IMR-90 (cell line): ENCODE results near the gene PANX1. TPM values are rescaled to one million over a fixed set of nuclear protein-coding genes. Genes with fewer than 3 reads are reported as not detected.

Experiments
- ATAC-seq: fragments of 200-7000 bp; cut with Tn5 transposase; 2 replicates; pipeline ENCODE4 v1.9.1; 2020; ENCODE audit warnings: low read depth, mild to moderate bottlenecking, moderate library complexity
- BruUV-seq: library from RNA; stranded (reverse); fragments of 400-500 nt; replicated peaks from 2 replicates; lab custom pipeline; 2021; lab: Mats Ljungman, UMichigan
- CTCF ChIA-PET: fragments of 300-600 bp; formaldehyde crosslinking; extraction: SDS; loops from one replicate; lab custom pipeline; 2021; ENCODE audit warnings: antibody characterized with exemption; lab: Yijun Ruan, JAX
- POLR2A ChIA-PET: fragments of 300-600 bp; sonication (Branson Sonifier 250); formaldehyde crosslinking; loops from one replicate; lab custom pipeline; 2022; ENCODE audit warnings: antibody characterized with exemption; ENCODE audit not compliant: unreplicated experiment; lab: Charles Lee
- DNase-seq: peaks from one replicate; pipeline ENCODE4 v3.0.0; 2013
- H2AFZ ChIP-seq: replicated peaks from 2 replicates; pipeline ENCODE3; 2013; ENCODE audit warnings: low read length, mild to moderate bottlenecking; ENCODE audit not compliant: poor library complexity
- H2AK5ac ChIP-seq: 2 replicates; pipeline ENCODE4 v1.6.1; 2013; ENCODE audit warnings: low read depth, low read length, inconsistent platforms
- H2AK9ac ChIP-seq: replicated peaks from 2 replicates; pipeline ENCODE3; 2013; ENCODE audit warnings: mild to moderate bottlenecking, low read depth, low read length, moderate library complexity; ENCODE audit not compliant: poor library complexity
- H2BK120ac ChIP-seq: 2 replicates; pipeline ENCODE4 v1.6.1; 2013; ENCODE audit warnings: low read depth, low read length, inconsistent platforms
- H2BK15ac ChIP-seq: 3 replicates; pipeline ENCODE4 v1.6.1; 2013; ENCODE audit warnings: low read depth, low read length, inconsistent platforms
- H2BK20ac ChIP-seq: 2 replicates; pipeline ENCODE4 v1.6.1; 2013; ENCODE audit warnings: low read depth, mild to moderate bottlenecking, inconsistent platforms, low read length, moderate library complexity
- H2BK5ac ChIP-seq: 2 replicates; pipeline ENCODE4 v1.6.1; 2013; ENCODE audit warnings: mild to moderate bottlenecking, low read depth, low read length, inconsistent platforms; ENCODE audit not compliant: poor library complexity, severe bottlenecking
- H3K14ac ChIP-seq: replicated peaks from 2 replicates; pipeline ENCODE4 v1.6.1; 2013; ENCODE audit warnings: low read depth, low read length, inconsistent platforms
- H3K18ac ChIP-seq: 2 replicates; pipeline ENCODE4 v1.6.1; 2013; ENCODE audit warnings: low read depth, low read length, control low read depth
- H3K23ac ChIP-seq: 2 replicates; pipeline ENCODE4 v1.6.1; 2013; ENCODE audit warnings: low read depth, low read length, inconsistent platforms
- H3K27ac ChIP-seq: 2 replicates; pipeline ENCODE4 v1.5.1; 2013; ENCODE audit warnings: mild to moderate bottlenecking, control low read depth, low read length; ENCODE audit not compliant: insufficient read depth
- H3K27me3 ChIP-seq: 2 replicates; pipeline ENCODE4 v1.6.1; 2013; ENCODE audit warnings: low read length; ENCODE audit not compliant: control insufficient read depth, insufficient read depth
- H3K36me3 ChIP-seq: 2 replicates; pipeline ENCODE4 v1.6.1; 2013; ENCODE audit warnings: low read length, mixed read lengths; ENCODE audit not compliant: control insufficient read depth, insufficient read depth
- H3K4ac ChIP-seq: 2 replicates; pipeline ENCODE4 v1.6.1; 2013; ENCODE audit warnings: low read depth, low read length, inconsistent platforms
- H3K4me1 ChIP-seq: 2 replicates; pipeline ENCODE4 v1.6.1; 2013; ENCODE audit warnings: low read length, mixed read lengths; ENCODE audit not compliant: control insufficient read depth, insufficient read depth
- H3K4me2 ChIP-seq: 2 replicates; pipeline ENCODE4 v1.6.1; 2013; ENCODE audit warnings: low read depth, mild to moderate bottlenecking, control low read depth, low read length, moderate library complexity
- H3K4me3 ChIP-seq: 2 replicates; pipeline ENCODE4 v1.5.1; 2013; ENCODE audit warnings: low read depth, mild to moderate bottlenecking, control low read depth, low read length, moderate library complexity; ENCODE audit not compliant: insufficient read depth
- H3K56ac ChIP-seq: 2 replicates; pipeline ENCODE4 v1.6.1; 2013; ENCODE audit warnings: low read length, inconsistent platforms; ENCODE audit not compliant: insufficient read depth; ENCODE audit errors: extremely low read depth
- H3K79me1 ChIP-seq, 2 experiments: 2 replicates each; pipeline ENCODE4 v1.6.1; 2013; ENCODE audit warnings: low read length in 2 of 2, inconsistent platforms in 1 of 2, low read depth in 1 of 2
- H3K9ac ChIP-seq: 2 replicates; pipeline ENCODE4 v1.6.1; 2013; ENCODE audit warnings: low read depth, low read length, control low read depth
- H3K9me1 ChIP-seq: 2 replicates; pipeline ENCODE4 v1.6.1; 2013; ENCODE audit warnings: low read length, inconsistent platforms; ENCODE audit not compliant: insufficient read depth
- H3K9me3 ChIP-seq: 2 replicates; pipeline ENCODE4 v1.6.1; 2013; ENCODE audit warnings: low read length; ENCODE audit not compliant: control insufficient read depth, insufficient read depth
- H4K20me1 ChIP-seq: 2 replicates; pipeline ENCODE4 v1.6.1; 2013; ENCODE audit warnings: low read length, inconsistent platforms; ENCODE audit not compliant: insufficient read depth
- H4K5ac ChIP-seq: 2 replicates; pipeline ENCODE4 v1.6.1; 2013; ENCODE audit warnings: mild to moderate bottlenecking, low read depth, low read length, control low read depth
- H4K8ac ChIP-seq, 2 experiments: 2 replicates each; pipeline ENCODE4 v1.6.1; 2013; ENCODE audit warnings: low read depth in 2 of 2, low read length in 2 of 2, control low read depth in 1 of 2, inconsistent platforms in 1 of 2
- H4K91ac ChIP-seq: 2 replicates; pipeline ENCODE4 v1.6.1; 2013; ENCODE audit warnings: low read depth, low read length, inconsistent platforms; ENCODE audit not compliant: insufficient read depth
- BHLHE40 ChIP-seq: fragments of 150-350 bp; IDR thresholded peaks from 2 replicates; pipeline ENCODE4 v1.6.1; 2016; ENCODE audit warnings: mild to moderate bottlenecking, low read depth, low read length
- CEBPB ChIP-seq: IDR thresholded peaks from 2 replicates; pipeline ENCODE4 v1.6.1; 2012; ENCODE audit warnings: low read depth, low read length, improper control_type of control experiment
- CHD1 ChIP-seq: IDR thresholded peaks from 2 replicates; pipeline ENCODE4 v1.6.1; 2012; ENCODE audit warnings: low read depth, low read length, improper control_type of control experiment
- CTCF ChIP-seq: conservative IDR thresholded peaks from 2 replicates; pipeline ENCODE4 v1.5.1; 2012; ENCODE audit warnings: mild to moderate bottlenecking, low read depth, low read length, improper control_type of control experiment
- FOS ChIP-seq: fragments of 150-350 bp; IDR thresholded peaks from 2 replicates; pipeline ENCODE4 v1.6.1; 2016; ENCODE audit warnings: low read depth, low read length
- MAFK ChIP-seq: IDR thresholded peaks from 2 replicates; pipeline ENCODE4 v1.6.1; 2012; ENCODE audit warnings: low read depth, low read length, improper control_type of control experiment
- MAZ ChIP-seq: IDR thresholded peaks from 2 replicates; pipeline ENCODE4 v1.6.1; 2012; ENCODE audit warnings: low read depth, mild to moderate bottlenecking, low read length, improper control_type of control experiment, moderate library complexity, borderline replicate concordance
- MXI1 ChIP-seq: IDR thresholded peaks from 2 replicates; pipeline ENCODE4 v1.6.1; 2012; ENCODE audit warnings: low read depth, mild to moderate bottlenecking, low read length, moderate library complexity, borderline replicate concordance
- NFE2L2 ChIP-seq: fragments of 150-350 bp; IDR thresholded peaks from 2 replicates; pipeline ENCODE4 v1.6.1; 2016; ENCODE audit warnings: low read depth, mild to moderate bottlenecking, low read length
- POLR2A ChIP-seq: IDR thresholded peaks from 2 replicates; pipeline ENCODE4 v1.6.1; 2012; ENCODE audit warnings: mild to moderate bottlenecking, low read depth, low read length
- RAD21 ChIP-seq: IDR thresholded peaks from 2 replicates; pipeline ENCODE4 v1.6.1; 2012; ENCODE audit warnings: low read length, improper control_type of control experiment
- RCOR1 ChIP-seq: IDR thresholded peaks from 2 replicates; pipeline ENCODE4 v1.6.1; 2012; ENCODE audit warnings: mild to moderate bottlenecking, low read length, improper control_type of control experiment; ENCODE audit not compliant: insufficient replicate concordance
- RFX5 ChIP-seq: IDR thresholded peaks from 2 replicates; pipeline ENCODE4 v1.8.0; 2012; ENCODE audit warnings: low read depth, mild to moderate bottlenecking, low read length, moderate library complexity
- SMC3 ChIP-seq: fragments of 150-350 bp; IDR thresholded peaks from 2 replicates; pipeline ENCODE4 v1.6.1; 2016; ENCODE audit warnings: low read depth, mild to moderate bottlenecking, antibody characterized with exemption, low read length, moderate library complexity
- WGBS, 2 experiments: methylation state at CpG; one replicate each; pipeline versions ENCODE4 v1.1.5 to v1.1.7; 2013; ENCODE audit warnings: missing lambda C conversion rate in 2 of 2; ENCODE audit not compliant: insufficient read length in 1 of 2; ENCODE audit errors: extremely low coverage in 2 of 2; 5-methylcytosine and 5-hydroxymethylcytosine counted together
- dilution Hi-C: fragments of 300-500 bp; cut with HindIII; formaldehyde crosslinking; loops from one replicate; pipeline ENCODE4 v1.14.3; 2018; ENCODE audit warnings: low sequenced_read_pairs; ENCODE audit not compliant: unreplicated experiment
- in situ Hi-C: fragments of 300-500 bp; cut with MboI; formaldehyde crosslinking; loops from 3 replicates; pipeline ENCODE4 v1.14.3; 2019; ENCODE audit warnings: low sequenced_read_pairs, inconsistent platforms, mixed read lengths
- intact Hi-C: fragments of 100-400 bp; cut with micrococcal nuclease; formaldehyde crosslinking; loops from 2 replicates; pipeline ENCODE4 v1.10.0; 2022
- polyA plus RNA-seq, 3 experiments: library from polyadenylated mRNA; depleted of rRNA; stranded (reverse); fragments of >200 nt; gene quantifications; 2 replicates each; pipeline ENCODE4 v1.2.3, GENCODE V29; 2012; ENCODE audit warnings: low replicate concordance in 1 of 3
- total RNA-seq: library from RNA; depleted of rRNA; stranded (reverse); fragments of >200 nt; gene quantifications from 2 replicates; pipeline ENCODE4 v1.2.3, GENCODE V29; 2012
- TF ChIP-seq, protein P1 (sequence below): fragments of 150-350 bp; IDR thresholded peaks from 2 replicates; pipeline ENCODE4 v1.6.1; 2017; ENCODE audit warnings: mild to moderate bottlenecking, antibody characterized with exemption, low read length, low read depth
- TF ChIP-seq, protein P2 (sequence below): fragments of 150-350 bp; IDR thresholded peaks from 2 replicates; pipeline ENCODE4 v1.6.1; 2016; ENCODE audit warnings: low read depth, mild to moderate bottlenecking, low read length, moderate library complexity, borderline replicate concordance

PANX1 gene
- total and polyA plus RNA-seq, 2 of the 4 experiments (the other 2 are of a cell fraction): 29.8 to 70.8 TPM

DNA sequence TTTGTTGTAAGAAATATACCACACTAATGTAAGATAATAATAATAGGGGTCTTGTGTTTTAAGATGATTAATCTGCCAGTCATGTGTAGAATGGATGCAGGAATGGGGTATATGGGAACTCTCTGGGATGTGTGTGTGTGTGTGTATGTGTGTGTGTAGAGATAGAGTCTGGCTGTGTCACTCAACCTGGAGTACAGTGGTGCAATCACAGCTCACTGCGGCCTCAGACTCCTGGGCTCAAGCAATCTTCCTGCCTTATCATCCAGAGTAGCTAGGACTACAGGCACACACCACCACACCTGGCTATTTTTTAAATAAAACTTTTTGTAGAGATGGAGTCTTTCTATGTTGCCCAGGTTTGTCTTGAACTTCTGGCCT is 11.5 kb upstream of the PANX1 start:
- Histone ChIP-seq H4K8ac (peak overlapping the region in 1 of 2 experiments; percentile 14; a peak in 1 of 4 replicates), H4K91ac (0 out of 2 replicates have a peak overlapping the region, but pooled peaks have one; percentile 39), H3K27ac (no peak overlapping the region), H2AK9ac (no peak overlapping the region), H3K56ac (no peak overlapping the region), H3K4me2 (no peak overlapping the region), H3K9me3 (no peaks in the 10 kb centered on the region), H2BK5ac (peak overlapping the region; percentile 58), H3K4me1 (peaks cover 8% of the 10 kb centered on the region; the same call in 1 of the 2 replicates), H2BK15ac (peak overlapping the region; percentile 27; the same call in 1 of the 3 replicates), H4K20me1 (no peaks in the 10 kb centered on the region), H3K4me3 (no peak overlapping the region), H3K27me3 (no peaks in the 10 kb centered on the region), H3K79me1 (peaks cover 0 to 11% of the 10 kb centered on the region in 2 experiments; a peak in 2 of 4 replicates), H3K4ac (peak overlapping the region; percentile 72), H3K23ac (no peak overlapping the region), H2BK20ac (0 out of 2 replicates have a peak overlapping the region, but pooled peaks have one; percentile 35), H2BK120ac (peak overlapping the region; percentile 75), H3K18ac (peak overlapping the region; percentile 91; the same call in 1 of the 2 replicates), H4K5ac (peak overlapping the region; percentile 79; the same call in 1 of the 2 replicates), H3K36me3 (no peaks in the 10 kb centered on the region), H3K14ac (peak overlapping the region; percentile 23; the same call in 1 of the 2 replicates), H2AFZ (no peak overlapping the region), H3K9me1 (peaks cover 9% of the 10 kb centered on the region), H2AK5ac (peak overlapping the region; percentile 64; the same call in 1 of the 2 replicates), H3K9ac (no peak overlapping the region)
- TF ChIP-seq, protein P1, sequence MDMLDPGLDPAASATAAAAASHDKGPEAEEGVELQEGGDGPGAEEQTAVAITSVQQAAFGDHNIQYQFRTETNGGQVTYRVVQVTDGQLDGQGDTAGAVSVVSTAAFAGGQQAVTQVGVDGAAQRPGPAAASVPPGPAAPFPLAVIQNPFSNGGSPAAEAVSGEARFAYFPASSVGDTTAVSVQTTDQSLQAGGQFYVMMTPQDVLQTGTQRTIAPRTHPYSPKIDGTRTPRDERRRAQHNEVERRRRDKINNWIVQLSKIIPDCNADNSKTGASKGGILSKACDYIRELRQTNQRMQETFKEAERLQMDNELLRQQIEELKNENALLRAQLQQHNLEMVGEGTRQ: no peak
- TF ChIP-seq CTCF: no peak
- TF ChIP-seq RCOR1: no peak
- no peak for TF ChIP-seq RFX5
- TF ChIP-seq CHD1: no peak
- TF ChIP-seq MXI1: no peak
- no peak for TF ChIP-seq NFE2L2
- TF ChIP-seq, protein P2, sequence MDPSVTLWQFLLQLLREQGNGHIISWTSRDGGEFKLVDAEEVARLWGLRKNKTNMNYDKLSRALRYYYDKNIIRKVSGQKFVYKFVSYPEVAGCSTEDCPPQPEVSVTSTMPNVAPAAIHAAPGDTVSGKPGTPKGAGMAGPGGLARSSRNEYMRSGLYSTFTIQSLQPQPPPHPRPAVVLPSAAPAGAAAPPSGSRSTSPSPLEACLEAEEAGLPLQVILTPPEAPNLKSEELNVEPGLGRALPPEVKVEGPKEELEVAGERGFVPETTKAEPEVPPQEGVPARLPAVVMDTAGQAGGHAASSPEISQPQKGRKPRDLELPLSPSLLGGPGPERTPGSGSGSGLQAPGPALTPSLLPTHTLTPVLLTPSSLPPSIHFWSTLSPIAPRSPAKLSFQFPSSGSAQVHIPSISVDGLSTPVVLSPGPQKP: no peak
- TF ChIP-seq BHLHE40: no peak
- no peak for TF ChIP-seq MAZ
- no peak for TF ChIP-seq FOS
- no peak for TF ChIP-seq SMC3
- TF ChIP-seq MAFK: no peak
- TF ChIP-seq POLR2A: no peak
- no peak for TF ChIP-seq CEBPB
- TF ChIP-seq RAD21: no peak
- WGBS, 2 experiments: no CpG with 5 or more reads among the region's 1 CpG
- ATAC-seq (no peak), DNase-seq (no peak)
- intact Hi-C loops: no loop called here
- no TSS peak for BruUV-seq
- CTCF ChIA-PET: no interaction called here
- POLR2A ChIA-PET: no interaction called here
- dilution Hi-C loops: no loop called here
- in situ Hi-C loops: no loop called here
